ENCODE measurements around the gene LSM14B.

Gene LSM14B

GRCh38 chr20:62129731-62130531 lies 7.7 kb downstream of the LSM14B start:
- FAIRE-seq: no peak
- no peak for DNase-seq (ENCODE audit: extremely low spot score, insufficient read length, low read depth)

GRCh38 chr20:62131560-62132320 lies 9.5 kb downstream of the LSM14B start:
- DNase-seq (ENCODE audit: extremely low spot score, insufficient read length, low read depth) (no peak), FAIRE-seq (no peak)

GRCh38 chr20:62132421-62132820 lies 10.1 kb downstream of the LSM14B start:
- FAIRE-seq: no peak
- no peak for DNase-seq (ENCODE audit: extremely low spot score, insufficient read length, low read depth)

GRCh38 chr20:62133051-62133845 lies 11.0 kb downstream of the LSM14B start:
- no peak for FAIRE-seq
- no peak for DNase-seq (ENCODE audit: extremely low spot score, insufficient read length, low read depth)

- FAIRE-seq (no peak), DNase-seq (ENCODE audit: extremely low spot score, insufficient read length, low read depth) (no peak)
Observed at GRCh38 chr20:62133864-62134263, 11.6 kb downstream of the LSM14B start.

GRCh38 chr20:62134735-62135231 lies 12.5 kb downstream of the LSM14B start:
- DNase-seq (ENCODE audit: extremely low spot score, insufficient read length, low read depth) (no peak), FAIRE-seq (no peak)

- no peak for DNase-seq (ENCODE audit: extremely low spot score, insufficient read length, low read depth)
- no peak for FAIRE-seq
Observed at GRCh38 chr20:62135573-62136266, 13.4 kb downstream of the LSM14B start.

GRCh38 chr20:62136283-62137091 lies 14.2 kb downstream of the LSM14B start:
- FAIRE-seq (no peak), DNase-seq (ENCODE audit: extremely low spot score, insufficient read length, low read depth) (no peak)

GRCh38 chr20:62137092-62137384 lies 14.8 kb downstream of the LSM14B start:
- FAIRE-seq (no peak), DNase-seq (ENCODE audit: extremely low spot score, insufficient read length, low read depth) (no peak)

GRCh38 chr20:62137478-62138203 lies 15.4 kb downstream of the LSM14B start:
- FAIRE-seq (no peak), DNase-seq (ENCODE audit: extremely low spot score, insufficient read length, low read depth) (no peak)

- no peak for FAIRE-seq
- DNase-seq (ENCODE audit: extremely low spot score, insufficient read length, low read depth): no peak
Observed at GRCh38 chr20:62138204-62138543, 15.9 kb downstream of the LSM14B start.

- no peak for DNase-seq (ENCODE audit: extremely low spot score, insufficient read length, low read depth)
- no peak for FAIRE-seq
Observed at GRCh38 chr20:62138912-62139311, 16.6 kb downstream of the LSM14B start.

- no peak for FAIRE-seq
Observed at GRCh38 chr20:62139636-62140035, 17.4 kb downstream of the LSM14B start.

GRCh38 chr20:62141043-62141396 lies 18.7 kb downstream of the LSM14B start:
- no peak for DNase-seq (ENCODE audit: extremely low spot score, insufficient read length, low read depth)
- no peak for FAIRE-seq

More at GRCh38 chr20:62139636-62140035, 17.4 kb downstream of the LSM14B start:
- DNase-seq (ENCODE audit: extremely low spot score, insufficient read length, low read depth): no peak

GRCh38 chr20:62141397-62142251 lies 19.3 kb downstream of the LSM14B start:
- FAIRE-seq (peak; percentile 9), DNase-seq (ENCODE audit: extremely low spot score, insufficient read length, low read depth) (no peak)

- no peak for FAIRE-seq
- DNase-seq (ENCODE audit: extremely low spot score, insufficient read length, low read depth): no peak
Observed at GRCh38 chr20:62142252-62143080, 20.2 kb downstream of the LSM14B start.

All from GM18507 (cell line).